Left kidney (tissue), 2 donors: Measurements from ENCODE around the gene CLCN5. TPM values are rescaled to one million over a fixed set of nuclear protein-coding genes. Genes with fewer than 3 reads are reported as not detected.
"Not testable (repeated sequence)": the region's sequence is repeated elsewhere in the genome, so short reads cannot be mapped to it uniquely, and the experiment has no call there.

Source experiments
- DNase-seq: peaks from one replicate; pipeline ENCODE4 v3.0.0-alpha.2; 2013
- polyA plus RNA-seq: library from polyadenylated mRNA; unstranded; fragments of 120-200 nt; gene quantifications from one replicate; pipeline ENCODE4 v1.2.1, GENCODE V29; 2013; ENCODE audit not compliant: insufficient read length

CLCN5 gene
- polyA plus RNA-seq, 1 donor = 105 TPM

- DNase-seq = no peak
Observed at GRCh38 chrX:49995107-49995731, 72.8 kb downstream of the CLCN5 start.

- DNase-seq = no peak
Observed at GRCh38 chrX:49995795-49996455, 73.5 kb downstream of the CLCN5 start.

GRCh38 chrX:49996474-49996873 is 74.1 kb downstream of the CLCN5 start:
- DNase-seq = no peak

- DNase-seq = no peak
Observed at GRCh38 chrX:49999087-49999486, 76.7 kb downstream of the CLCN5 start.

- DNase-seq = no peak
Observed at GRCh38 chrX:50000937-50001542, 78.6 kb downstream of the CLCN5 start.

- DNase-seq = no peak
Observed at GRCh38 chrX:50002067-50002714, 79.8 kb downstream of the CLCN5 start.

- DNase-seq = no peak
Observed at GRCh38 chrX:50003467-50003866, 81.1 kb downstream of the CLCN5 start.

- DNase-seq = no peak
Observed at GRCh38 chrX:50003927-50004326, 81.5 kb downstream of the CLCN5 start.

GRCh38 chrX:50025591-50025990 is 103.2 kb downstream of the CLCN5 start:
- DNase-seq = not testable (repeated sequence)

- DNase-seq = no peak
Observed at GRCh38 chrX:50035126-50035525, 112.7 kb downstream of the CLCN5 start.

- no peak for DNase-seq
Observed at GRCh38 chrX:50036426-50036825, 114.0 kb downstream of the CLCN5 start.

- DNase-seq = no peak
Observed at GRCh38 chrX:50045823-50046222, 123.4 kb downstream of the CLCN5 start.

GRCh38 chrX:50049228-50049627 is 126.8 kb downstream of the CLCN5 start:
- no peak for DNase-seq

GRCh38 chrX:50054147-50054546 is 131.8 kb downstream of the CLCN5 start:
- DNase-seq = no peak

- no peak for DNase-seq
Observed at GRCh38 chrX:50066318-50066937, 144.0 kb downstream of the CLCN5 start.

- DNase-seq = peak; percentile 68
Observed at GRCh38 chrX:50067435-50068284, 145.3 kb downstream of the CLCN5 start.

GRCh38 chrX:50068285-50068563 is 145.8 kb downstream of the CLCN5 start:
- no peak for DNase-seq

- no peak for DNase-seq
Observed at GRCh38 chrX:50068893-50069292, 146.5 kb downstream of the CLCN5 start.

GRCh38 chrX:50071494-50071893 is 149.1 kb downstream of the CLCN5 start:
- no peak for DNase-seq

GRCh38 chrX:50072110-50072509 is 149.7 kb downstream of the CLCN5 start:
- DNase-seq = no peak

GRCh38 chrX:50073601-50074000 is 151.2 kb downstream of the CLCN5 start:
- no peak for DNase-seq
